Erythroblast (primary cell): ENCODE measurements around the gene AOPEP.

Experiments
- GATA1 ChIP-seq: IDR thresholded peaks from 2 replicates; pipeline ENCODE4 v1.6.1; 2011; ENCODE audit warnings: low read depth, mild to moderate bottlenecking, control low read depth, low read length, moderate library complexity
- POLR2A ChIP-seq: IDR thresholded peaks from 2 replicates; pipeline ENCODE4 v1.6.1; 2011; ENCODE audit warnings: mild to moderate bottlenecking, low read length

DNA sequence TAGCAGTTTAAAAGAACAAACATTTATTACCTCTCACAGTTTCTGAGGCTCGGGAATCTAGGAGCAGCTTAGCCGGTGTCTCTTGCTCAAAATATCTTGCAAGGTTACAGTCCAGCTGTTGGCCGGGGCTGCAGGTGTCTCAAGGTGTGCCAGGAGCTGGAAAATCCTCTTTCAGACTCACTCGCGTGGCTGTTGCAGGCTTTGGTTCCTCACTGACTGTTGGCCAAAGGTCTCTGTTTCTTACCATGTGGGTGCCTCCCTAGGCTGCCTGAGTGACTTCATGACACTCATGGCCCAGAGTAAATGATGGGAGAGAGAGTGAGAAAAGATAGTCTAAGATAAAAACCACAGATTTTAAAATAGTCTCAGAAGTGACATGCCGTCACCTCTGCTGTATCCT lies 43.8 kb downstream of the AOPEP start:
- TF ChIP-seq POLR2A (no peak), GATA1 (no peak)
